ENCODE data around the gene MYO1E. TPM values are rescaled to one million over a fixed set of nuclear protein-coding genes. Genes with fewer than 3 reads are reported as not detected.

MYO1E gene
- total RNA-seq, 1 donor from 2014 or later, result 190 TPM

DNA sequence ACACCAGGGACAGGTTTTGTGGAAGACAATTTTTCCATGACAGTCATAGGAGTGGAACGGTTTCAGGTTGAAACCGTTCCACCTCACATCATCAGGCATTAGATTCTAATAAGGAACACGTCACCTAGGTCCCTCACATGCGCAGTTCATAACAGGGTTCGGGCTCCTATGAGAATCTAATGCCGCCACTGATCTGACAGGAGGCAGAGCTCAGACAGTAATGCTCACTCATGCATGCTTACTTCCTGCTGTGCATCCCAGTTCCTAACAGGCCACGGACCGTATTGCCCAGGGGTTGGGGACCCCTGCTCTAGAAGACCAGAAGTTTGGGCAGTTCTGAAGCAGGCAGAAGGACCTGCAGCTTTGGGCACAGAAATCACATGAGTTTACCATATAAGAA lies 61.5 kb downstream of the MYO1E start:
- DNase-seq (ENCODE audit: low read depth), result no peak
- TF ChIP-seq, protein P1, sequence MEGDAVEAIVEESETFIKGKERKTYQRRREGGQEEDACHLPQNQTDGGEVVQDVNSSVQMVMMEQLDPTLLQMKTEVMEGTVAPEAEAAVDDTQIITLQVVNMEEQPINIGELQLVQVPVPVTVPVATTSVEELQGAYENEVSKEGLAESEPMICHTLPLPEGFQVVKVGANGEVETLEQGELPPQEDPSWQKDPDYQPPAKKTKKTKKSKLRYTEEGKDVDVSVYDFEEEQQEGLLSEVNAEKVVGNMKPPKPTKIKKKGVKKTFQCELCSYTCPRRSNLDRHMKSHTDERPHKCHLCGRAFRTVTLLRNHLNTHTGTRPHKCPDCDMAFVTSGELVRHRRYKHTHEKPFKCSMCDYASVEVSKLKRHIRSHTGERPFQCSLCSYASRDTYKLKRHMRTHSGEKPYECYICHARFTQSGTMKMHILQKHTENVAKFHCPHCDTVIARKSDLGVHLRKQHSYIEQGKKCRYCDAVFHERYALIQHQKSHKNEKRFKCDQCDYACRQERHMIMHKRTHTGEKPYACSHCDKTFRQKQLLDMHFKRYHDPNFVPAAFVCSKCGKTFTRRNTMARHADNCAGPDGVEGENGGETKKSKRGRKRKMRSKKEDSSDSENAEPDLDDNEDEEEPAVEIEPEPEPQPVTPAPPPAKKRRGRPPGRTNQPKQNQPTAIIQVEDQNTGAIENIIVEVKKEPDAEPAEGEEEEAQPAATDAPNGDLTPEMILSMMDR (IDR thresholded peaks at IDR 0.05; ENCODE audit: insufficient read depth, low read length, poor library complexity, severe bottlenecking), result no peak
- Histone ChIP-seq H3K36me3 (ENCODE audit: control insufficient read depth, insufficient read depth, low read length) (no peaks in the 10 kb centered on the region), H3K4me3 (ENCODE audit: low read depth, low read length) (no peak overlapping the region), H3K27me3 (ENCODE audit: control insufficient read depth, insufficient read depth, low read length) (no peaks in the 10 kb centered on the region)

DNA sequence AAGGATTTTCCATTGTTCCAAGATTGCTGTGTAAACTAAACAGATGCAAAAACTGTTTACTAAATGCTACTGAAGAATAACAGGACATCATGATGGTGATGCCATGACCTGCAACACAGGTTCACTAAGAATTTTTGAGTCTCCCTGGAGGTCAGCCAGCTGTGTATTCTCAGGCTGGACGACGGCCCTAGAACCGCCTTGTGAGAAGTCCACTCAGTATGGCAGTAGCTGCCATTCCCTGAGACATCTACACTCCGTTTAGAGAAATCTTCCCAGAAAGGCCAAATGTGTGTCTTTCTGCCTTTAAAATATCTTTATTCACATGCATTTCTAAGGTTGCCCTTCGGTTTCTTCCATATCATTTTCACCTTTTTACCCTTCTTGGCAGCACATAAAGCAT lies 63.3 kb downstream of the MYO1E start:
- no peak for DNase-seq (ENCODE audit: low read depth)
- no peak overlapping the region for H3K4me3 ChIP-seq (ENCODE audit: low read depth, low read length)
- H3K27me3 ChIP-seq (ENCODE audit: control insufficient read depth, insufficient read depth, low read length), result no peaks in the 10 kb centered on the region
- H3K36me3 ChIP-seq (ENCODE audit: control insufficient read depth, insufficient read depth, low read length), result no peaks in the 10 kb centered on the region
- TF ChIP-seq, protein P1 (IDR thresholded peaks at IDR 0.05; ENCODE audit: insufficient read depth, low read length, poor library complexity, severe bottlenecking), result no peak

DNA sequence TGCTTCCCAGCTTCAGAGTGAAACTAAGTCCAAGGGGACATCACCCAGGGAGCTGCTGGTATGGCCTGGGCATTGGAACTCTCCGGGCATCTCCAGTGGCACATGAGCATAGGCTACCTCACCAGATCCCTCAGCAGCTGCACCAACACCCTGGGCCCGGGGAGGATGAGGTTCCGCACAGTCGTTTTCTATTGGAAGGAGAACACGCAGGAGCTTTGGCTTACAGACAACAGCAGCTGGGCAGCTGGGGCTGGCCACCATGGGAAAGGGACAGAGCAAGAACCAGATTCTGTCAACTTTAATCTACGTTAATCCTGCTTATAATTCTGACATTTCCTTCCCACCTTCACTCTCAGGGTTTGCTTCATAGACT lies 65.5 kb downstream of the MYO1E start:
- H3K27me3 ChIP-seq (ENCODE audit: control insufficient read depth, insufficient read depth, low read length), result no peaks in the 10 kb centered on the region
- TF ChIP-seq, protein P1 (IDR thresholded peaks at IDR 0.05; ENCODE audit: insufficient read depth, low read length, poor library complexity, severe bottlenecking), result no peak
- DNase-seq (ENCODE audit: low read depth), result no peak
- H3K36me3 ChIP-seq (ENCODE audit: control insufficient read depth, insufficient read depth, low read length), result no peaks in the 10 kb centered on the region
- no peak overlapping the region for H3K4me3 ChIP-seq (ENCODE audit: low read depth, low read length)

DNA sequence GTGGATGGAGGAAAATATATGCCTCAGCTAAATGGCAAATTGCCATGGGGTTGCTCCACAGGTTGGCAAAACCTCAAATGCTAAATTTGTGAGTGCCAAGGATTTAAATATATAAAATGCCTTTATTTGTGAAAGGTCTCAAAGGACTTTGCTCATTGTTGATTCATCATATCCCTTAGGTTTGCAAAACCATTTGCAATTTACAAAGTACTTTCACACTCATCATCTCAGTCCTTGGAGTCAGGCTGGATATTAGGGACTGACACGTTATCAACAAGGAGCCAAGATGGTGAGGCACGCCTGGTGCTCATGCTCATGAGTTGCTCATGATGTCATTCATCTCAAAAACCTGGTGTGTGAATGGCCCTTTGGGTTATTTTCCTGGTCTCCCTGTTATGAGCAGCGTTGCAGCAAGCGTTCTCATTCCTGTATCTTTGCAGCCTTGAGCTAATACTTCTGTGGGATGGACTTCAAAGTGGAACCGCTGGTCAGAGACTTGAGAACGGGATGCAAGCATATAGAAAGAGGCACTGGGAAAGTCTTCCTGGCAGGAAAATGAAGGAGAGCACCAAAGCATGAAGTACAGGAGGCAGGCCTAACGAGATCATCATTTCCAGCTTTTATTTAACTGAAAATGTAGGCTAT lies 66.0 kb downstream of the MYO1E start:
- no peaks in the 10 kb centered on the region for H3K27me3 ChIP-seq (ENCODE audit: control insufficient read depth, insufficient read depth, low read length)
- no peak for DNase-seq (ENCODE audit: low read depth)
- TF ChIP-seq, protein P1 (IDR thresholded peaks at IDR 0.05; ENCODE audit: insufficient read depth, low read length, poor library complexity, severe bottlenecking), result no peak
- no peak overlapping the region for H3K4me3 ChIP-seq (ENCODE audit: low read depth, low read length)
- H3K36me3 ChIP-seq (ENCODE audit: control insufficient read depth, insufficient read depth, low read length), result no peaks in the 10 kb centered on the region

DNA sequence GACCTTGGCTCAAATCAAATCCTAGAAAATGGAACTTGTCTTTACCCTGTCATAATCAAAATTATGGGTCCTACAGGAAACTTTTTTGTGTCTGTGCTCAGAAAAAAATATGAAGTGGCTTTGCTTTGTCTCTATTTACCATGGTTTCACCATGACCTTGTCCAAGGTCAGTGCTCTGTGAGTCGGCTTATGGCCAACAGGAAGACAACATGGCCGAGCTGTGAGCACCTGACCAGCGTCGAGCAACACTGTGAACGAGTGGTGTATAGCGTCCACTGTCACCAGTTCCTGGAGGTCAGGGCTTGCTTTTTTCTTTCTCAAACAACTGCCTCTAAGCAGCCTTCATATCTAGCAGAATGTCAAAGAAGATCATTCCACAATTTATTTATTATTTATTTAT lies 67.9 kb downstream of the MYO1E start:
- no peaks in the 10 kb centered on the region for H3K36me3 ChIP-seq (ENCODE audit: control insufficient read depth, insufficient read depth, low read length)
- no peaks in the 10 kb centered on the region for H3K27me3 ChIP-seq (ENCODE audit: control insufficient read depth, insufficient read depth, low read length)
- no peak overlapping the region for H3K4me3 ChIP-seq (ENCODE audit: low read depth, low read length)
- DNase-seq (ENCODE audit: low read depth), result no peak
- TF ChIP-seq, protein P1 (IDR thresholded peaks at IDR 0.05; ENCODE audit: insufficient read depth, low read length, poor library complexity, severe bottlenecking), result no peak
